Spinal cord (tissue), 10 donors: Measurements from ENCODE around the gene CFLAR. TPM values are rescaled to one million over a fixed set of nuclear protein-coding genes. Genes with fewer than 3 reads are reported as not detected.
A peak's percentile ranks its signal among the peaks of the same experiment; 100 is the strongest.

Experiments used
- DNase-seq, 6 donors: peaks; one replicate each; pipeline versions ENCODE4 v3.0.0 to v3.0.0-alpha.2; 2013 to 2015; ENCODE audit warnings: low spot score in 6 of 6, low read depth in 4 of 6
- H3K27ac ChIP-seq: one replicate; pipeline ENCODE4 v1.5.1; 2013; ENCODE audit warnings: low read depth, low read length, control low read depth
- H3K27me3 ChIP-seq: one replicate; pipeline ENCODE4 v1.6.1; 2013; ENCODE audit warnings: low read length; ENCODE audit not compliant: control insufficient read depth, insufficient read depth
- H3K36me3 ChIP-seq: one replicate; pipeline ENCODE4 v1.6.1; 2013; ENCODE audit warnings: low read length; ENCODE audit not compliant: control insufficient read depth, insufficient read depth
- H3K4me1 ChIP-seq: one replicate; pipeline ENCODE4 v1.6.1; 2013; ENCODE audit warnings: low read length; ENCODE audit not compliant: control insufficient read depth, insufficient read depth
- H3K4me3 ChIP-seq: one replicate; pipeline ENCODE4 v1.5.1; 2013; ENCODE audit warnings: low read depth, low read length, control low read depth
- H3K9me3 ChIP-seq: one replicate; pipeline ENCODE4 v1.6.1; 2013; ENCODE audit warnings: low read length; ENCODE audit not compliant: control insufficient read depth, insufficient read depth
- WGBS: methylation state at CpG from one replicate; pipeline ENCODE4 v1.1.5; 2013; ENCODE audit warnings: missing lambda C conversion rate; ENCODE audit not compliant: insufficient coverage; 5-methylcytosine and 5-hydroxymethylcytosine counted together
- polyA plus RNA-seq, 2 donors: library from polyadenylated mRNA; unstranded; fragments of 120-200 nt; gene quantifications; one replicate each; pipeline ENCODE4 v1.2.1, GENCODE V29; 2013; ENCODE audit not compliant: insufficient read length in 2 of 2
- total RNA-seq, 2 donors: library from RNA; depleted of rRNA in 1 of 2; stranded (reverse); fragments of 120-200 nt in 1 of 2; fragments of >200 nt in 1 of 2; gene quantifications; one replicate each; pipeline versions ENCODE4 v1.2.3 to v1.2.4, GENCODE V29; 2013 to 2014
- donor health status: healthy.

CFLAR gene
- total and polyA plus RNA-seq, 4 donors, result 28.2 to 81.9 (median 57.6) TPM

- no peaks in the 10 kb centered on the region for H3K27me3 ChIP-seq
- H3K4me3 ChIP-seq, result no peak overlapping the region
- H3K9me3 ChIP-seq, result no peaks in the 10 kb centered on the region
- H3K4me1 ChIP-seq, result no peaks in the 10 kb centered on the region
- H3K27ac ChIP-seq, result no peak overlapping the region
- 67% methylated on average over 2 of the region's 6 CpGs for WGBS
- DNase-seq, result peak in 2 of 6 donors; percentile 1 to 55
- H3K36me3 ChIP-seq, result no peaks in the 10 kb centered on the region
Measured at GRCh38 chr2:201203916-201204654, 88.1 kb downstream of the CFLAR start.

DNA sequence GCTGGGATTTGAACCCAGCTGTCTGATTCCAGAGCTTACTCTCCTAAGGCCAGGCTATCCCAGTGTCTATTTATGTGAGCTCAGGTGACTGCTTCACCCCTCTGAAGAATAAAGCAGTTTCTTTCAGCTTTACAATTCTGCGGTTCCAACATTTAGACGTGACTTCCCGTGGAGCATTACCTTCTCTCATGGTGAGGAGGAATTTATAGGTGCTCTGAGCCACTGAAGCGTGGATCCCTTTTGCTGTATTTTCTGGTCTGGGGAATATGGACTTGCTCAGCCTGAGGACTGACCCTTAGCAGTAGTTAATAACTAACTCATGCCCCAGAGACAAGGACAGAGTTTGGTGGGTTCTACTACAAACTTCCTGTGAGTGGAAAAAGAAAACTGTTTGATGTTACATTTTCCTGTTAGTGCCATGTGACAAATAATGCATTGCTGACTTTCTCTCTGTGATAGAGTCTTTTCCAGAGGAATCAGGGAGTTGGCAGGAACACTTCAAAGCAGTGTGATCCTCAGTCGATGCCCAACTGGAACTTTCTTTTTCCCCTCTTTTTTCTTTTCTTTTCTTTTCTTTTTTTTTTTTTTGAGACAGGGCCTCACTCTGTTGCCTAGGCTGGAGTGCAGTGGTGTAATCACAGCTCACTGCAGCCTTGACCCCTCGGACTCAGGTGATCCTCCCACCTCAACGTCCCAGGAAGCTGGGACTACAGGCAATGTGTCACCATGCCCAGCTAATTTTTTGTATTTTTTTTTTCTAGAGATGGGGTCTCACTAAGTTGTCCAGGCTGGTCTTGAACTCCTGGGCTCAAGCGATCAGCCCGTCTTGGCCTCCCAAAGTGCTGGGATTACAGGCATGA lies 88.9 kb downstream of the CFLAR start:
- no peak overlapping the region for H3K4me3 ChIP-seq
- H3K4me1 ChIP-seq, result no peaks in the 10 kb centered on the region
- H3K27ac ChIP-seq, result no peak overlapping the region
- H3K27me3 ChIP-seq, result no peaks in the 10 kb centered on the region
- no peaks in the 10 kb centered on the region for H3K36me3 ChIP-seq
- WGBS, result 94% methylated on average over 4 of the region's 9 CpGs
- DNase-seq, result no peak
- H3K9me3 ChIP-seq, result no peaks in the 10 kb centered on the region

GRCh38 chr2:201205515-201205849 lies 89.5 kb downstream of the CFLAR start:
- Histone ChIP-seq H3K36me3 (no peaks in the 10 kb centered on the region), H3K27ac (no peak overlapping the region), H3K27me3 (no peaks in the 10 kb centered on the region), H3K4me1 (no peaks in the 10 kb centered on the region), H3K9me3 (no peaks in the 10 kb centered on the region), H3K4me3 (no peak overlapping the region)
- no peak for DNase-seq
- 100% methylated on average over 1 of the region's 3 CpGs for WGBS

DNA sequence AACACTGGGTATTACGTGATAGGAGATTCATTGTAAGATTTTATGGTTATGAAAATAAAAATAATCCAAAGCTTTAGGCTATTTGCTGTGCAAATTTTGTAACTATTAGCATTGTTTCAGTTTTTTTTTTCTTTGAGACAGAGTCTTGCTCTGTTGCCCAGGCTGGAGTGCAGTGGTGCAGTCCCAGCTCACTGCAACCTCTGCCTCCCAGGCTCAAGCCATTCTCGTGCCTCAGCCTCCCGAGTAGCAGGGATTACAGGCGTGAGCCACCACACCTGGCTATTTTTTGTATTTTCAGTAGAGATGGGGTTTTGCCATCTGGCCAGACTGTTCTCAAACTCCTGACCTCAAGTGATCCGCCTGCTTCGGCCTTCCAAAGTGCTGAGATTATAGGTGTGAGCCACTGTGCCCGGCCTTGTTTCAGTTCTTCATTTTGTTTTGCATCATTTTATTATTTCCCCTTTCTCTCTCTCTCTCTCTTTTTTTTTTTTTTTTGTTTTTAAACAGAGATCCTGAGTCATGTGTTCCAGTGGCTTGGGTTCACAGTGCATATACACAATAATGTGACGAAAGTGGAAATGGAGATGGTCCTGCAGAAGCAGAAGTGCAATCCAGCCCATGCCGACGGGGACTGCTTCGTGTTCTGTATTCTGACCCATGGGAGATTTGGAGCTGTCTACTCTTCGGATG lies 92.7 kb downstream of the CFLAR start:
- no peak overlapping the region for H3K4me3 ChIP-seq
- WGBS, result 90% methylated on average over 9 of the region's 12 CpGs

GRCh38 chr2:201215963-201216362 lies 100.0 kb downstream of the CFLAR start:
- no peaks in the 10 kb centered on the region for H3K9me3 ChIP-seq
- H3K27me3 ChIP-seq, result no peaks in the 10 kb centered on the region
- 93% methylated on average over 2 of the region's 4 CpGs for WGBS
- H3K36me3 ChIP-seq, result no peaks in the 10 kb centered on the region
- no peak overlapping the region for H3K4me3 ChIP-seq
- no peak overlapping the region for H3K27ac ChIP-seq
- no peak for DNase-seq
- no peaks in the 10 kb centered on the region for H3K4me1 ChIP-seq

More for the DNA sequence above, 92.7 kb downstream of the CFLAR start:
- no peak overlapping the region for H3K27ac ChIP-seq
- DNase-seq, result no peak
- H3K27me3 ChIP-seq, result no peaks in the 10 kb centered on the region
- no peaks in the 10 kb centered on the region for H3K4me1 ChIP-seq
- H3K9me3 ChIP-seq, result no peaks in the 10 kb centered on the region
- H3K36me3 ChIP-seq, result no peaks in the 10 kb centered on the region

- no CpG with 5 or more reads among the region's 1 CpG for WGBS
- DNase-seq, result no peak
- no peaks in the 10 kb centered on the region for H3K4me1 ChIP-seq
- no peaks in the 10 kb centered on the region for H3K9me3 ChIP-seq
- H3K4me3 ChIP-seq, result no peak overlapping the region
- H3K36me3 ChIP-seq, result no peaks in the 10 kb centered on the region
- H3K27me3 ChIP-seq, result no peaks in the 10 kb centered on the region
- H3K27ac ChIP-seq, result no peak overlapping the region
Measured at GRCh38 chr2:201216918-201217317, 101.0 kb downstream of the CFLAR start.

- no peaks in the 10 kb centered on the region for H3K27me3 ChIP-seq
- WGBS, result 100% methylated on average over 4 of the region's 6 CpGs
- no peak overlapping the region for H3K27ac ChIP-seq
- H3K4me1 ChIP-seq, result no peaks in the 10 kb centered on the region
- no peak for DNase-seq
- no peaks in the 10 kb centered on the region for H3K9me3 ChIP-seq
- H3K36me3 ChIP-seq, result no peaks in the 10 kb centered on the region
- no peak overlapping the region for H3K4me3 ChIP-seq
Measured at GRCh38 chr2:201218780-201219179, 102.8 kb downstream of the CFLAR start.

GRCh38 chr2:201219328-201220096 lies 103.5 kb downstream of the CFLAR start:
- no peak overlapping the region for H3K27ac ChIP-seq
- WGBS, result 100% methylated on average over 1 of the region's 5 CpGs

DNA sequence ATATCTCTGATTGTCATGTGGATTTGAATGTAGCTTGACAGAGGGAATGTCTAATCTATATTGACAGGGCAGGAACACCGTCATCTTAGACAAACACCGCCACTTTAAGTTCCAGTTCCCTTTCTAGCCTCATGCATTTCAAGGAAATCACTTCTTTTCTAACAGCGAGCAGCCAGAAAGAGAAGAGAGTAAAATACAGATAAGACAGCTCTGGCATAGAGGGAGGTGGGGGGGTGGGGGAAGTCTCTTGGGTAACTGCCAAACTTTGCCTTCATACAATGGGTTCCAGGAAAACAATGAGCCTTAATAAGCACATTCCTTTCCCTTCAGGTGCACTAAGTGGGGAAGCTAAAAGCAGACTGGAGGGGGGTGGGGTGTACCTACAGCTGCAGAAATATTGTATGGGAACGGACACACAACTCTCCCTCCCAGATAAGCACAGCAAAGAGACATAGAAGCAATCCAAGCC lies 104.2 kb downstream of the CFLAR start:
- peak in 1 of 6 donors; percentile 38 for DNase-seq
- H3K9me3 ChIP-seq, result no peaks in the 10 kb centered on the region
- H3K27me3 ChIP-seq, result no peaks in the 10 kb centered on the region
- H3K27ac ChIP-seq, result no peak overlapping the region
- no CpG with 5 or more reads among the region's 4 CpGs for WGBS
- H3K4me1 ChIP-seq, result no peaks in the 10 kb centered on the region
- no peak overlapping the region for H3K4me3 ChIP-seq
- no peaks in the 10 kb centered on the region for H3K36me3 ChIP-seq

More at GRCh38 chr2:201219328-201220096, 103.5 kb downstream of the CFLAR start:
- no peaks in the 10 kb centered on the region for H3K9me3 ChIP-seq
- DNase-seq, result no peak
- no peaks in the 10 kb centered on the region for H3K4me1 ChIP-seq
- no peak overlapping the region for H3K4me3 ChIP-seq
- no peaks in the 10 kb centered on the region for H3K36me3 ChIP-seq
- H3K27me3 ChIP-seq, result no peaks in the 10 kb centered on the region
